Measurements from ENCODE around the gene C20orf173.

C20orf173 gene

GRCh38 chr20:35561268-35561667, 31.8 kb upstream of the C20orf173 start:
- Histone ChIP-seq H3K4me2 (ENCODE audit: low read length, poor library complexity, severe bottlenecking) (no peak overlapping the region), H3K9ac (ENCODE audit: low read length) (no peak overlapping the region), H3K4me3 (ENCODE audit: insufficient read depth in 1 of 2, low read depth in 1 of 2, low read length in 2 of 2) (no peak overlapping the region), H3K27me3 (ENCODE audit: control insufficient read depth in 1 of 2, insufficient read depth in 1 of 2, low read length in 2 of 2) (no peaks in the 10 kb centered on the region), H2BK12ac (ENCODE audit: low read length in 2 of 2) (no peak overlapping the region), H2BK5ac (ENCODE audit: low read depth, low read length, poor library complexity, severe bottlenecking) (no peak overlapping the region), H3K27ac (ENCODE audit: low read length, poor library complexity, severe bottlenecking) (no peak overlapping the region), H2AK5ac (ENCODE audit: low read length, severe bottlenecking) (no peak overlapping the region), H3K36me3 (ENCODE audit: control insufficient read depth in 1 of 2, insufficient read depth in 2 of 2, low read depth in 1 of 2, low read length in 2 of 2) (peaks cover 26 to 46% of the 10 kb centered on the region in 2 experiments), H3K23ac (ENCODE audit: low read length in 2 of 2) (no peak overlapping the region), H4K91ac (ENCODE audit: low read length) (no peak overlapping the region), H4K8ac (ENCODE audit: low read length) (no peak overlapping the region), H3K4me1 (ENCODE audit: control insufficient read depth, insufficient read depth, low read depth, low read length) (peaks cover 9% of the 10 kb centered on the region), H2AFZ (ENCODE audit: low read depth, low read length) (no peak overlapping the region), H3K9me3 (ENCODE audit: control insufficient read depth, low read length) (no peaks in the 10 kb centered on the region), H3K14ac (ENCODE audit: low read length in 2 of 2) (no peak overlapping the region), H3K4ac (ENCODE audit: low read depth in 1 of 2, low read length in 2 of 2) (no peak overlapping the region), H3K18ac (ENCODE audit: low read depth in 1 of 2, low read length in 2 of 2) (no peak overlapping the region), H3K79me1 (replicated peaks; ENCODE audit: low read length, poor library complexity, severe bottlenecking) (no peaks in the 10 kb centered on the region), H2BK120ac (ENCODE audit: low read depth, low read length) (no peak overlapping the region), H2BK15ac (ENCODE audit: low read depth, poor library complexity, severe bottlenecking) (no peak overlapping the region)
- DNase-seq: peak; percentile 77
- 15% methylated on average over 4 of the region's 7 CpGs for WGBS

GRCh38 chr20:35560541-35560940, 31.1 kb upstream of the C20orf173 start:
- H3K9me3 ChIP-seq (ENCODE audit: control insufficient read depth, low read length): no peaks in the 10 kb centered on the region
- no peak overlapping the region for H2BK15ac ChIP-seq (ENCODE audit: low read depth, poor library complexity, severe bottlenecking)
- no peak overlapping the region for H2AK5ac ChIP-seq (ENCODE audit: low read length, severe bottlenecking)
- no peak overlapping the region for H2AFZ ChIP-seq (ENCODE audit: low read depth, low read length)
- no peak for DNase-seq
- H3K4me3 ChIP-seq (ENCODE audit: insufficient read depth in 1 of 2, low read depth in 1 of 2, low read length in 2 of 2): no peak overlapping the region
- H3K23ac ChIP-seq (ENCODE audit: low read length in 2 of 2): no peak overlapping the region
- H3K4ac ChIP-seq (ENCODE audit: low read depth in 1 of 2, low read length in 2 of 2): no peak overlapping the region
- H3K27me3 ChIP-seq (ENCODE audit: control insufficient read depth in 1 of 2, insufficient read depth in 1 of 2, low read length in 2 of 2): no peaks in the 10 kb centered on the region
- H4K8ac ChIP-seq (ENCODE audit: low read length): no peak overlapping the region
- H3K4me2 ChIP-seq (ENCODE audit: low read length, poor library complexity, severe bottlenecking): no peak overlapping the region
- H3K36me3 ChIP-seq (ENCODE audit: control insufficient read depth in 1 of 2, insufficient read depth in 2 of 2, low read depth in 1 of 2, low read length in 2 of 2): peaks cover 31 to 53% of the 10 kb centered on the region in 2 experiments
- no peaks in the 10 kb centered on the region for H3K79me1 ChIP-seq (replicated peaks; ENCODE audit: low read length, poor library complexity, severe bottlenecking)
- no peak overlapping the region for H2BK120ac ChIP-seq (ENCODE audit: low read depth, low read length)
- H4K91ac ChIP-seq (ENCODE audit: low read length): no peak overlapping the region
- no peak overlapping the region for H3K27ac ChIP-seq (ENCODE audit: low read length, poor library complexity, severe bottlenecking)
- peaks cover 9% of the 10 kb centered on the region for H3K4me1 ChIP-seq (ENCODE audit: control insufficient read depth, insufficient read depth, low read depth, low read length)
- H3K14ac ChIP-seq (ENCODE audit: low read length in 2 of 2): no peak overlapping the region
- WGBS: 81% methylated on average over 10 of the region's 10 CpGs
- no peak overlapping the region for H2BK5ac ChIP-seq (ENCODE audit: low read depth, low read length, poor library complexity, severe bottlenecking)
- no peak overlapping the region for H3K18ac ChIP-seq (ENCODE audit: low read depth in 1 of 2, low read length in 2 of 2)
- H2BK12ac ChIP-seq (ENCODE audit: low read length in 2 of 2): no peak overlapping the region
- no peak overlapping the region for H3K9ac ChIP-seq (ENCODE audit: low read length)

GRCh38 chr20:35560105-35560511, 30.7 kb upstream of the C20orf173 start:
- Histone ChIP-seq H3K36me3 (ENCODE audit: control insufficient read depth in 1 of 2, insufficient read depth in 2 of 2, low read depth in 1 of 2, low read length in 2 of 2) (peaks cover 34 to 57% of the 10 kb centered on the region in 2 experiments), H3K4ac (ENCODE audit: low read depth in 1 of 2, low read length in 2 of 2) (no peak overlapping the region), H3K4me1 (ENCODE audit: control insufficient read depth, insufficient read depth, low read depth, low read length) (peaks cover 9% of the 10 kb centered on the region), H4K91ac (ENCODE audit: low read length) (no peak overlapping the region), H3K9me3 (ENCODE audit: control insufficient read depth, low read length) (no peaks in the 10 kb centered on the region), H2AFZ (ENCODE audit: low read depth, low read length) (no peak overlapping the region), H3K23ac (ENCODE audit: low read length in 2 of 2) (no peak overlapping the region), H3K27ac (ENCODE audit: low read length, poor library complexity, severe bottlenecking) (no peak overlapping the region), H2BK5ac (ENCODE audit: low read depth, low read length, poor library complexity, severe bottlenecking) (no peak overlapping the region), H3K27me3 (ENCODE audit: control insufficient read depth in 1 of 2, insufficient read depth in 1 of 2, low read length in 2 of 2) (no peaks in the 10 kb centered on the region), H3K14ac (ENCODE audit: low read length in 2 of 2) (no peak overlapping the region), H3K79me1 (replicated peaks; ENCODE audit: low read length, poor library complexity, severe bottlenecking) (no peaks in the 10 kb centered on the region), H2BK12ac (ENCODE audit: low read length in 2 of 2) (no peak overlapping the region), H3K4me3 (ENCODE audit: insufficient read depth in 1 of 2, low read depth in 1 of 2, low read length in 2 of 2) (no peak overlapping the region), H2BK120ac (ENCODE audit: low read depth, low read length) (no peak overlapping the region), H3K4me2 (ENCODE audit: low read length, poor library complexity, severe bottlenecking) (no peak overlapping the region), H2BK15ac (ENCODE audit: low read depth, poor library complexity, severe bottlenecking) (no peak overlapping the region), H3K9ac (ENCODE audit: low read length) (no peak overlapping the region), H4K8ac (ENCODE audit: low read length) (no peak overlapping the region), H2AK5ac (ENCODE audit: low read length, severe bottlenecking) (no peak overlapping the region), H3K18ac (ENCODE audit: low read depth in 1 of 2, low read length in 2 of 2) (no peak overlapping the region)
- 63% methylated on average over 18 of the region's 18 CpGs for WGBS
- no peak for DNase-seq

- Histone ChIP-seq H3K4ac (ENCODE audit: low read depth in 1 of 2, low read length in 2 of 2) (no peak overlapping the region), H3K4me1 (ENCODE audit: control insufficient read depth, insufficient read depth, low read depth, low read length) (peaks cover 9% of the 10 kb centered on the region), H3K9me3 (ENCODE audit: control insufficient read depth, low read length) (no peaks in the 10 kb centered on the region), H2AFZ (ENCODE audit: low read depth, low read length) (no peak overlapping the region), H3K27me3 (ENCODE audit: control insufficient read depth in 1 of 2, insufficient read depth in 1 of 2, low read length in 2 of 2) (no peaks in the 10 kb centered on the region), H3K14ac (ENCODE audit: low read length in 2 of 2) (no peak overlapping the region), H3K4me2 (ENCODE audit: low read length, poor library complexity, severe bottlenecking) (no peak overlapping the region), H3K36me3 (ENCODE audit: control insufficient read depth in 1 of 2, insufficient read depth in 2 of 2, low read depth in 1 of 2, low read length in 2 of 2) (peaks cover 44 to 62% of the 10 kb centered on the region in 2 experiments), H3K18ac (ENCODE audit: low read depth in 1 of 2, low read length in 2 of 2) (no peak overlapping the region), H2BK5ac (ENCODE audit: low read depth, low read length, poor library complexity, severe bottlenecking) (no peak overlapping the region), H4K91ac (ENCODE audit: low read length) (no peak overlapping the region), H3K4me3 (ENCODE audit: insufficient read depth in 1 of 2, low read depth in 1 of 2, low read length in 2 of 2) (no peak overlapping the region), H2BK12ac (ENCODE audit: low read length in 2 of 2) (no peak overlapping the region), H2BK120ac (ENCODE audit: low read depth, low read length) (no peak overlapping the region), H4K8ac (ENCODE audit: low read length) (no peak overlapping the region), H3K9ac (ENCODE audit: low read length) (no peak overlapping the region), H2AK5ac (ENCODE audit: low read length, severe bottlenecking) (no peak overlapping the region), H2BK15ac (ENCODE audit: low read depth, poor library complexity, severe bottlenecking) (no peak overlapping the region), H3K23ac (ENCODE audit: low read length in 2 of 2) (no peak overlapping the region), H3K27ac (ENCODE audit: low read length, poor library complexity, severe bottlenecking) (no peak overlapping the region), H3K79me1 (replicated peaks; ENCODE audit: low read length, poor library complexity, severe bottlenecking) (peaks cover 4% of the 10 kb centered on the region)
- WGBS: 94% methylated on average over 23 of the region's 24 CpGs
- no peak for DNase-seq
These were observed 29.7 kb upstream of the C20orf173 start for GRCh38 chr20:35559042-35559693.
